Left ventricle myocardium inferior (tissue), 1 donor: ENCODE data around the gene ISL2. TPM values are rescaled to one million over a fixed set of nuclear protein-coding genes. Genes with fewer than 3 reads are reported as not detected.
A peak's percentile ranks its signal among the peaks of the same experiment; 100 is the strongest.
"Not testable (repeated sequence)": the region's sequence is repeated elsewhere in the genome, so short reads cannot be mapped to it uniquely, and the experiment has no call there.

ENCODE experiments used
- DNase-seq: peaks from one replicate; pipeline ENCODE4 v3.0.0-alpha.2; 2020
- H3K27ac ChIP-seq: fragments of 200-600 bp; replicated peaks from 2 replicates; pipeline ENCODE4 v1.8.0; 2021
- H3K27me3 ChIP-seq: fragments of 200-600 bp; 2 replicates; pipeline ENCODE4 v1.8.0; 2021; ENCODE audit warnings: low read depth
- H3K36me3 ChIP-seq: fragments of 200-600 bp; 2 replicates; pipeline ENCODE4 v1.8.0; 2021
- H3K4me1 ChIP-seq: fragments of 200-600 bp; 2 replicates; pipeline ENCODE4 v1.8.0; 2021
- H3K4me3 ChIP-seq: fragments of 200-600 bp; 2 replicates; pipeline ENCODE4 v1.8.0; 2021; ENCODE audit warnings: mild to moderate bottlenecking, moderate library complexity
- H3K9me3 ChIP-seq: fragments of 200-600 bp; replicated peaks from 2 replicates; pipeline ENCODE4 v1.8.0; 2021
- CTCF ChIP-seq: fragments of 200-600 bp; IDR thresholded peaks from 2 replicates; pipeline ENCODE4 v1.8.0; 2021; ENCODE audit warnings: antibody characterized with exemption, mild to moderate bottlenecking, borderline replicate concordance
- intact Hi-C: fragments of 100-400 bp; cut with micrococcal nuclease; formaldehyde crosslinking; loops from one replicate; pipeline ENCODE4 v1.11.0; 2022
- long read RNA-seq: library from polyadenylated mRNA; unstranded; transcript quantifications from one replicate; pipeline ENCODE4 v2.0.0, GENCODE V29; 2021
- total RNA-seq: library from RNA; stranded (reverse); fragmentation: NEBNext Ultra II Directional; extraction: Animal tissue kit (Norgen Biotek cat#: 25700); gene quantifications from one replicate; pipeline ENCODE4 v1.2.1, GENCODE V29; 2021
- donor health status: DM: no; HTN: yes; CAD: no; lungs with severe emphysema.

The ISL2 gene
- total RNA-seq = not detected
- long read RNA-seq = 0 reads

DNA sequence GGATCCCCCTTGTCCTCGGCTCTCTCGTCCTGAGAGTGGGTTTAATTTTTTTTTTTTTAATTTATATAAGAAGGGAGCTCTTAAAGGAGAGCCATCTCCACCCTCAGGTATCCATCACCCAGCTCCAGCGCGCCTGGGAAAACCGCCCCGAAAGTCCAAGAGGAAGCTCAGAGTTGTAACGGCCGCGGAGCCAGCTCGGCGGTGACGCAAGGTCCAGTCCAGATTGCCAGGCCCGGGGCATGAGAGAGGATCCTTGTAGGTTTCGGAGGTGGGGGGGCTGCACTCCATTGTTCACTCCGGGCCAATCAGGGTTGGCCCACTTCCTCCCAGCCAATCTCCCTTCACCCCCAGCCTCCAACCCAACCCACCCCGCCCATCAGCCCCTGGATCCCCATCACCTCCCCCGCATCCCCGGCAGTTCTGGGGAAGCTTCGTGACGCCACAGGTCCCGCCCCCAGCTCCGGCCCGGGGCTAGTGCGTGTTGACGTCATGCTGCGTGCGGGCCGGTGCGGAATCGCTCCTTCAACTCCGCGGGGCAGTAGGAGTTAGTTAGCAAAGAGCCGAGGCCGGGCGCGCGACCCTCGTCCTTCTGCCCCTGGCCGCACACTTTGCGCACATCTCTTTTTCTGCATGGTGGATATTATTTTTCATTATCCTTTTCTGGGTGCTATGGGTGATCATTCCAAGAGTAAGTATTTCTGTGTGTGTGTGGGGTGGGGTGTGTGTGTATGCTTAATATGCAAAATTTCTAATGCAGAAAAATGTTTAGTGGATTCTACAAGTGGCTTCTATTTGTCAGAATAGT lies at the start of gene ISL2:
Gene ISL2, plus strand, starts transcription at position 520 of the 805 bp plus-strand sequence. Its CDS starts 111 bp downstream, at position 631.
- peak within 1 kb of the TSS; percentile 45 for H3K4me3 ChIP-seq
- DNase-seq = no peak
- TF ChIP-seq CTCF = no peak
- no peaks in the 10 kb centered on the region for H3K9me3 ChIP-seq
- H3K36me3 ChIP-seq = no peaks in the 10 kb centered on the region
- no peak within 1 kb of the TSS for H3K27ac ChIP-seq
- peaks cover 95% of the 10 kb centered on the region for H3K27me3 ChIP-seq
- peaks cover 60% of the 10 kb centered on the region for H3K4me1 ChIP-seq
- intact Hi-C loops = no loop called here

DNA sequence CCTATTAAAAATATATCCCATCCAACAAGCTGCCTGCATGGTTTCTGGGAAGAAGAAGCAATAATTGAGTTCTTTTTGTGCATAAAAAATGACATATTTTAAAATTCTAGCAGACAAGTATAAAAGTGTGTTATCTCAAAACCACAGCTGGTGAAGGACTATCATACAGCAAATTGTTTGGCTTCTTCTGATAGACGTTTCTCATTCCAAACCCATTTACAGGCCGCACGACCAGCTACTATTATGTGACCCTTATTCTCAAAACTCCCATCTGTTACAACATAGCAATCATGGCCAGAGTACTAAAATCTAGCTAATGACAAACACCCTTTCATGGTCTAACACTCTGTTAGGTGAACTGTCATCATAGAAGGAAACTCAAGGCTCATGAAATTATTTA lies 47.0 kb upstream of the ISL2 start:
- TF ChIP-seq CTCF = no peak
- peaks cover 32% of the 10 kb centered on the region for H3K36me3 ChIP-seq
- H3K27ac ChIP-seq = no peak overlapping the region
- no peak for DNase-seq
- no peaks in the 10 kb centered on the region for H3K9me3 ChIP-seq
- H3K4me3 ChIP-seq = no peak overlapping the region
- no peaks in the 10 kb centered on the region for H3K27me3 ChIP-seq
- peaks cover 18% of the 10 kb centered on the region for H3K4me1 ChIP-seq
- intact Hi-C loops = no loop called here

GRCh38 chr15:76293361-76293760 lies 43.2 kb upstream of the ISL2 start:
- no peak overlapping the region for H3K4me3 ChIP-seq
- intact Hi-C loops = no loop called here
- H3K36me3 ChIP-seq = no peaks in the 10 kb centered on the region
- peaks cover 24% of the 10 kb centered on the region for H3K4me1 ChIP-seq
- no peak for DNase-seq
- no peak for TF ChIP-seq CTCF
- no peaks in the 10 kb centered on the region for H3K27me3 ChIP-seq
- H3K9me3 ChIP-seq = no peaks in the 10 kb centered on the region
- no peak overlapping the region for H3K27ac ChIP-seq

DNA sequence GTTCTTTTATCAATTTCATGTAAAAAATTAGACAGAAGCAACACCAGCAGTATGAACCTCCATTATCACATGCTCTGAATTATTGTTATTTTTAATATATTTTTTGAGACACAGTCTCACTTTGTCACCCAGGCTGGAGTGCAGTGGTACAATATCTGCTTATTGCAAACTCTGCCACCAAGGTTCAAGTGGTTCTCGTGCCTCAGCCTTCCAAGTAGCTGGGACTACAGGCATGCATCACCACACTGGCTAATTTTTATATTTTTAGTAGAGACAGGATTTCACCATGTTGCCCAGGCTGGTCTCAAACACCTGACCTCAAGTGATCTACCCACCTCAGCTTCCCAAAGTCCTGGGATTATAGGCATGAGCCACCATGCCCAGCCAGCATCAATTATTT lies 42.1 kb upstream of the ISL2 start:
- H3K9me3 ChIP-seq, H3K27me3 ChIP-seq, H3K36me3 ChIP-seq, intact Hi-C loops, H3K27ac ChIP-seq, DNase-seq, H3K4me3 ChIP-seq: not testable (repeated sequence)
- H3K4me1 ChIP-seq = peaks cover 33% of the 10 kb centered on the region

DNA sequence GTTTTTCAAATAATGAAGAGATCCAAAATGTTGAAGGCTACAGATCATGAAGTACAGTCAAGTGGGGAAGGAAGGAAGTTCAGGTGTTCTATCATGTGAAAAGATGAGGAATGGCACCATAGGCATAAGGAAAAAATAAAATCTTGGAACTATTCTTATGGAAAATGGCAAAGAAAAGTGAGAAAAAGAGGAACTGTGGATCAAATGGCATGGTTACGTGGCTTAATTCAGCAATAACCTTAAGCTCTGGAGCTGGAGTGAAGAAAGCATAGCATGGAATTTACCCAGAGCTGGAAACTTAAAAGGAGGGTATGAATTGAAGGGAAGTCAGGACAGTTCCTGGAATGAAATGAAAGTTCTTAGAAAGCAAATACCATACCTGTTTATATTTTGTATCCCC lies 39.7 kb upstream of the ISL2 start:
- TF ChIP-seq CTCF = no peak
- intact Hi-C loops = no loop called here
- Histone ChIP-seq H3K27me3 (no peaks in the 10 kb centered on the region), H3K4me3 (no peak overlapping the region), H3K9me3 (no peaks in the 10 kb centered on the region), H3K27ac (no peak overlapping the region), H3K4me1 (peaks cover 38% of the 10 kb centered on the region), H3K36me3 (no peaks in the 10 kb centered on the region)
- DNase-seq = no peak

DNA sequence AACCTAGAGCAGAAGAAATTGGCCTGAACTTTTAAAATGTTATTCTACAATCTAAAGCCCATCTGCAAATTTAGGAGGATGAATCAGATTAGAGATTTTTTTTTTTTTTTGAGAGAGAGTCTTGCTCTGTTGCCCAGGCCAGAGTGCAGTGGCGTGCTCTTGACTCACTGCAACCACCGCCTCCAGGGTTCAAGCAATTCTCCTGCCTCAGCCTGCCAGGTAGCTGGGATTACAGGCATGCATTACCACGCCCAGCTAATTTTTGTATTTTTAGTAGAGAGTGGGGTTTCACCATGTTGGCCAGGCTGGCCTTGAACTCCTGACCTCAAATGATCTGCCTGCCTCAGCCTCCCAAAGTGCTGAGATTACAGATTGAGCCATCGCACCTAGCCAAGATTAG lies 38.6 kb upstream of the ISL2 start:
- H3K4me3 ChIP-seq, H3K9me3 ChIP-seq, H3K27me3 ChIP-seq, H3K36me3 ChIP-seq, DNase-seq, intact Hi-C loops, H3K27ac ChIP-seq: not testable (repeated sequence)
- peaks cover 41% of the 10 kb centered on the region for H3K4me1 ChIP-seq
